GM12891 (cell line): ENCODE measurements around the gene RPS6KA6.
A peak's percentile ranks its signal among the peaks of the same experiment; 100 is the strongest.

Source experiments
- DNase-seq: peaks from one replicate; pipeline ENCODE4 v3.0.0; 2011; ENCODE audit warnings: low spot score; ENCODE audit not compliant: insufficient read length
- FAIRE-seq: peaks from 2 replicates; lab custom pipeline; 2011; peaks lifted over from hg19 to GRCh38; lab: Jason Lieb, UNC
- PAX5 ChIP-seq: IDR thresholded peaks from 2 replicates; pipeline ENCODE4 v1.6.1; 2011; ENCODE audit warnings: low read length, moderate library complexity, mild to moderate bottlenecking; ENCODE audit not compliant: insufficient read depth, severe bottlenecking
- POLR2A ChIP-seq: IDR thresholded peaks from 2 replicates; pipeline ENCODE4 v1.6.1; 2011; ENCODE audit warnings: low read depth, low read length, control low read depth
- POLR2AphosphoS5 ChIP-seq: IDR thresholded peaks from 2 replicates; pipeline ENCODE4 v1.6.1; 2011; ENCODE audit warnings: low read depth, low read length, control low read depth
- POU2F2 ChIP-seq: IDR thresholded peaks from 2 replicates; pipeline ENCODE4 v1.6.1; 2011; ENCODE audit warnings: low read depth, mild to moderate bottlenecking, control low read depth, low read length, moderate library complexity
- SPI1 ChIP-seq: IDR thresholded peaks from 2 replicates; pipeline ENCODE4 v1.6.1; 2011; ENCODE audit warnings: low read depth, low read length, control low read depth
- TAF1 ChIP-seq: IDR thresholded peaks from 2 replicates; pipeline ENCODE4 v1.6.1; 2011; ENCODE audit warnings: low read depth, low read length, control low read depth

RPS6KA6 gene

DNA sequence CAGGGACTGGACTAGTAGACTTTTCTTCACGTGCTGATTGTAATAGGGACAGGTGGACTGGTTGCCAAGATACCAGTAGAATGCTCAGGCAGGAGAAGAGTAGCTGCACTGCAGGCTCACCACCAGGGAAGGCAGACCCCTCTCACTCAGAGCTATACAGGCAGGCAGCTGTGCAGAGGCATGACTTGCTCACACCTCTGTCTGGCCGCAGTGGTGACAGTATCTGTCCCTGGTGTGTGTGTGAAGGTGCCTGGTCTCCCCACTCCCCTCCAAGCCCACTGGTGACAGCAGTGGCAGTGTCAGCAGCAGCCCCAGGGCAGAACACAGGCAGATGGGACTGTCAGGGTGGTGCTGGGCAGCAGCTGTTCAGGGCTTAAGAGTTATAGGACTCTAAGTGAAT lies 140.7 kb downstream of the RPS6KA6 start:
- FAIRE-seq (no peak), DNase-seq (no peak)
- TF ChIP-seq SPI1 = no peak
- TF ChIP-seq POLR2A = no peak
- TF ChIP-seq POU2F2 = no peak
- TF ChIP-seq POLR2AphosphoS5 = no peak
- no peak for TF ChIP-seq PAX5
- no peak for TF ChIP-seq TAF1

- no peak for DNase-seq
- peak; percentile 90 for FAIRE-seq
- TF ChIP-seq PAX5 (no peak), SPI1 (no peak), TAF1 (no peak), POU2F2 (no peak), POLR2AphosphoS5 (no peak), POLR2A (no peak)
These were observed 141.5 kb downstream of the RPS6KA6 start for GRCh38 chrX:84046403-84046984.

DNA sequence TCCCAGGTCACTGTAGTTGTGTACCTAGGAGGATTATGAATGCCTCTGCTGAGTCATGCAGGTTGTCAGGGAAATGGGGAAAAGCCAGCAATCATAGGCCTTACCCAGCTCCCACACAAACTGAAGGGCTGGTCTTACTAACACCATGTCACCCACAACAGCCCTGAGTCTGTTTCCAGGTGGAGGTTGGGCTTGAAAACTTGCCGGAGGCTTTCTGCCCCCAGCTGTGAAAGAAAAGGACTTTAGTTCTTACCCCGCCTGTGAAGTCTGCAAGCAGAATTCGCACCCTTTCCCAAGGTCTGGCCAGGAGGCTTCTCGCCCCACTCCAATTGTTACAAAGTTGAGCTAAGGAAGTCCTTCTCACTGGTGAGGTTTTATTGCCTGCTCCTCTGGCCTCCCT lies 143.9 kb downstream of the RPS6KA6 start:
- TF ChIP-seq POLR2A = no peak
- no peak for TF ChIP-seq SPI1
- no peak for TF ChIP-seq PAX5
- no peak for TF ChIP-seq POU2F2
- no peak for TF ChIP-seq POLR2AphosphoS5
- no peak for TF ChIP-seq TAF1
- no peak for FAIRE-seq
- no peak for DNase-seq
